HFF-Myc (cell line): ENCODE data around the gene RNF112.

ENCODE experiments used
- DNase-seq: peaks from one replicate; pipeline ENCODE4 v3.0.0-alpha.2; 2011; ENCODE audit warnings: low read depth; ENCODE audit errors: extremely low read depth
- H3K4me3 ChIP-seq: replicated peaks from 2 replicates; pipeline ENCODE4 v1.5.1; 2011; ENCODE audit warnings: low read depth, mild to moderate bottlenecking, control low read depth, low read length
- CTCF ChIP-seq: IDR thresholded peaks from 2 replicates; pipeline ENCODE4 v1.5.1; 2012; ENCODE audit warnings: mild to moderate bottlenecking, low read depth, low read length, control low read depth; ENCODE audit errors: missing control alignments

The RNF112 gene

GRCh38 chr17:19447085-19447583 lies 36.1 kb downstream of the RNF112 start:
- DNase-seq: peak; percentile 39

GRCh38 chr17:19448341-19449268 lies 37.6 kb downstream of the RNF112 start:
- no peak for TF ChIP-seq CTCF
- peak; percentile 93 for DNase-seq
- H3K4me3 ChIP-seq: no peak overlapping the region

More at GRCh38 chr17:19447085-19447583, 36.1 kb downstream of the RNF112 start:
- peak; percentile 84 for TF ChIP-seq CTCF
- H3K4me3 ChIP-seq: no peak overlapping the region

- no peak overlapping the region for H3K4me3 ChIP-seq
- no peak for TF ChIP-seq CTCF
- DNase-seq: no peak
Measured at GRCh38 chr17:19449656-19450055, 38.6 kb downstream of the RNF112 start.

GRCh38 chr17:19453296-19453695 lies 42.3 kb downstream of the RNF112 start:
- DNase-seq: no peak
- no peak overlapping the region for H3K4me3 ChIP-seq
- no peak for TF ChIP-seq CTCF

GRCh38 chr17:19454074-19454473 lies 43.0 kb downstream of the RNF112 start:
- TF ChIP-seq CTCF: no peak
- DNase-seq: no peak
- H3K4me3 ChIP-seq: no peak overlapping the region

GRCh38 chr17:19456016-19456927 lies 45.2 kb downstream of the RNF112 start:
- DNase-seq: no peak
- TF ChIP-seq CTCF: no peak
- no peak overlapping the region for H3K4me3 ChIP-seq
